PC-9 (cell line): ENCODE data around the gene ZMYND10. TPM values are rescaled to one million over a fixed set of nuclear protein-coding genes. Genes with fewer than 3 reads are reported as not detected.
"Not testable (repeated sequence)": the region's sequence is repeated elsewhere in the genome, so short reads cannot be mapped to it uniquely, and the experiment has no call there.

ENCODE experiments used
- BruUV-seq: library from RNA; stranded (reverse); fragments of 400-500 nt; replicated peaks from 2 replicates; lab custom pipeline; 2021; lab: Mats Ljungman, UMichigan
- CTCF ChIA-PET: fragments of 300-600 bp; sonication (Branson Sonifier 250); formaldehyde crosslinking; loops from one replicate; lab custom pipeline; 2022; ENCODE audit warnings: antibody characterized with exemption; lab: Charles Lee
- POLR2A ChIA-PET: fragments of 300-600 bp; sonication (Branson Sonifier 250); formaldehyde crosslinking; loops from one replicate; lab custom pipeline; 2022; ENCODE audit warnings: antibody characterized with exemption; ENCODE audit not compliant: unreplicated experiment; lab: Charles Lee
- DNase-seq, 2 experiments: peaks; one replicate each; pipeline versions ENCODE4 v3.0.0 to v3.0.0-alpha.2; 2015 to 2022; ENCODE audit warnings: mixed read lengths in 1 of 2
- H2AFZ ChIP-seq: fragments of 200-600 bp; sonication (generic); 2 replicates; pipeline ENCODE4 v1.8.1; 2017; ENCODE audit warnings: antibody characterized with exemption
- H3F3A ChIP-seq: fragments of 200-600 bp; sonication (generic); 2 replicates; pipeline ENCODE4 v1.8.1; 2017; ENCODE audit warnings: antibody characterized with exemption, mild to moderate bottlenecking, low read depth; ENCODE audit not compliant: insufficient read depth
- H3K27ac ChIP-seq: fragments of 200-600 bp; sonication (generic); 2 replicates; pipeline ENCODE4 v1.6.1; 2016; ENCODE audit warnings: mixed run types
- H3K27me3 ChIP-seq: fragments of 200-600 bp; sonication (generic); 2 replicates; pipeline ENCODE4 v1.6.1; 2016; ENCODE audit warnings: low read depth, mixed run types; ENCODE audit not compliant: insufficient read depth
- H3K36me3 ChIP-seq: fragments of 200-600 bp; sonication (generic); 2 replicates; pipeline ENCODE4 v1.6.1; 2016; ENCODE audit warnings: low read depth, mixed run types
- H3K4me1 ChIP-seq: fragments of 200-600 bp; sonication (generic); replicated peaks from 2 replicates; pipeline ENCODE4 v1.6.1; 2016; ENCODE audit warnings: mixed run types; ENCODE audit not compliant: insufficient read depth
- H3K4me2 ChIP-seq: fragments of 200-600 bp; sonication (generic); 2 replicates; pipeline ENCODE4 v1.6.1; 2017; ENCODE audit warnings: mixed run types
- H3K4me3 ChIP-seq: fragments of 200-600 bp; sonication (generic); 2 replicates; pipeline ENCODE4 v1.6.1; 2016; ENCODE audit warnings: mixed run types
- H3K79me2 ChIP-seq: fragments of 200-600 bp; sonication (generic); 2 replicates; pipeline ENCODE4 v1.6.1; 2017; ENCODE audit warnings: low read depth, mixed run types
- H3K9me2 ChIP-seq: fragments of 200-600 bp; sonication (generic); 2 replicates; pipeline ENCODE4 v1.8.1; 2017; ENCODE audit warnings: mild to moderate bottlenecking; ENCODE audit not compliant: insufficient read depth
- H3K9me3 ChIP-seq: fragments of 200-600 bp; sonication (generic); 2 replicates; pipeline ENCODE4 v1.8.1; 2016; ENCODE audit warnings: low read depth; ENCODE audit not compliant: insufficient read depth
- H4K20me1 ChIP-seq: fragments of 200-600 bp; sonication (generic); 2 replicates; pipeline ENCODE4 v1.8.1; 2017; ENCODE audit not compliant: insufficient read depth
- EZH2 ChIP-seq: fragments of 200-600 bp; sonication (generic); IDR thresholded peaks from 2 replicates; pipeline ENCODE4 v1.8.0; 2017; ENCODE audit warnings: antibody characterized with exemption, low read depth
- intact Hi-C: fragments of 100-400 bp; cut with micrococcal nuclease; formaldehyde crosslinking; loops from one replicate; pipeline ENCODE4 v1.10.0; 2022; ENCODE audit not compliant: unreplicated experiment
- total RNA-seq: library from RNA; stranded (reverse); gene quantifications from 2 replicates; pipeline ENCODE4 v1.2.3, GENCODE V29; 2021
- TF ChIP-seq, protein P1 (sequence below): fragments of 200-600 bp; sonication (generic); conservative IDR thresholded peaks from 2 replicates; pipeline ENCODE4 v1.6.1; 2017; ENCODE audit warnings: mixed run types, antibody characterized with exemption, mild to moderate bottlenecking, moderate library complexity

ZMYND10 gene
- total RNA-seq, 1 experiment from 2014 or later = 4.4 TPM

- DNase-seq = no peak
- ChIA-PET POLR2A (interaction anchor here (0.6 kb wide), 1 partner anchor 10 kb away, joined by 12 read pairs; no protein-coding TSS in a partner anchor), CTCF (interaction anchor here (0.5 to 0.7 kb wide), 2 partner anchors 33 to 35 kb away, joined by 3 to 6 read pairs; no protein-coding TSS in a partner anchor)
- BruUV-seq = no TSS peak
- Histone ChIP-seq H2AFZ (no peak overlapping the region), H3K9me2 (no peaks in the 10 kb centered on the region), H3K9me3 (no peaks in the 10 kb centered on the region), H3K4me2 (no peak overlapping the region), H3K4me1 (peaks cover 47% of the 10 kb centered on the region), H4K20me1 (0 out of 2 replicates have a peak, but pooled peaks cover 3% of the 10 kb centered on the region), H3K27ac (no peak overlapping the region), H3K79me2 (peaks cover 17% of the 10 kb centered on the region), H3K4me3 (no peak overlapping the region), H3K36me3 (peaks cover 4% of the 10 kb centered on the region; the same call in 1 of the 2 replicates), H3F3A (peaks cover 42% of the 10 kb centered on the region), H3K27me3 (no peaks in the 10 kb centered on the region)
- intact Hi-C loops = no loop called here
- TF ChIP-seq EZH2 = no peak
- TF ChIP-seq, protein P1, sequence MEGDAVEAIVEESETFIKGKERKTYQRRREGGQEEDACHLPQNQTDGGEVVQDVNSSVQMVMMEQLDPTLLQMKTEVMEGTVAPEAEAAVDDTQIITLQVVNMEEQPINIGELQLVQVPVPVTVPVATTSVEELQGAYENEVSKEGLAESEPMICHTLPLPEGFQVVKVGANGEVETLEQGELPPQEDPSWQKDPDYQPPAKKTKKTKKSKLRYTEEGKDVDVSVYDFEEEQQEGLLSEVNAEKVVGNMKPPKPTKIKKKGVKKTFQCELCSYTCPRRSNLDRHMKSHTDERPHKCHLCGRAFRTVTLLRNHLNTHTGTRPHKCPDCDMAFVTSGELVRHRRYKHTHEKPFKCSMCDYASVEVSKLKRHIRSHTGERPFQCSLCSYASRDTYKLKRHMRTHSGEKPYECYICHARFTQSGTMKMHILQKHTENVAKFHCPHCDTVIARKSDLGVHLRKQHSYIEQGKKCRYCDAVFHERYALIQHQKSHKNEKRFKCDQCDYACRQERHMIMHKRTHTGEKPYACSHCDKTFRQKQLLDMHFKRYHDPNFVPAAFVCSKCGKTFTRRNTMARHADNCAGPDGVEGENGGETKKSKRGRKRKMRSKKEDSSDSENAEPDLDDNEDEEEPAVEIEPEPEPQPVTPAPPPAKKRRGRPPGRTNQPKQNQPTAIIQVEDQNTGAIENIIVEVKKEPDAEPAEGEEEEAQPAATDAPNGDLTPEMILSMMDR = no peak
Measured at GRCh38 chr3:50314342-50314741, 31.2 kb downstream of the ZMYND10 start.

GRCh38 chr3:50312041-50312440 lies 33.5 kb downstream of the ZMYND10 start:
- H3K4me1 ChIP-seq = peaks cover 24% of the 10 kb centered on the region
- H3K36me3 ChIP-seq, intact Hi-C loops, H3K27ac ChIP-seq, POLR2A ChIA-PET, H3K4me2 ChIP-seq, H3K4me3 ChIP-seq, H3K27me3 ChIP-seq, H4K20me1 ChIP-seq, H3K79me2 ChIP-seq, H3K9me2 ChIP-seq, BruUV-seq, H2AFZ ChIP-seq, H3K9me3 ChIP-seq, CTCF ChIA-PET, DNase-seq: not testable (repeated sequence)
- peaks cover 20% of the 10 kb centered on the region for H3F3A ChIP-seq

DNA sequence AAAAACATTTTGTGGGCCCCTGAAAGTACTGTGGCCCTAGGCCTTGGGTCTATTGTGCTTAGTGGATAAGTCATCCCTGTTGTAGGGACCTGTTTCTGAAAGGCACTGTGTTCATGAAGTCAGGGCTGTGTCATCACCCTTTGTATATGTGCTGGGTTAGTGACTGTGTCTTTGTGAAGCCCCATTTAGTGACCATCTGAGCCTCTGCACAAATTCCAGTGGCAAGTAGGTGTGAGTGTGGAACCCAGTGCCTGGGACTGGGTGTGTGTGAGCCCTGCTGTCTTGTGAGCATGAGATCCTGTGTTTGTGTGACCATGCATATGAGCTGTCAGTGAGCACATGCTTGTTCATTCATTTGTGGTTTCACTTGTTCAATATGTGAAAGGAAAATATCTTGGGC lies 40.9 kb downstream of the ZMYND10 start:
- DNase-seq = no peak
- Histone ChIP-seq H3K4me1 (peaks cover 13% of the 10 kb centered on the region), H3K4me3 (no peak overlapping the region), H3K9me2 (no peaks in the 10 kb centered on the region), H3F3A (peaks cover 9% of the 10 kb centered on the region; the same call in 1 of the 2 replicates), H3K27me3 (no peaks in the 10 kb centered on the region), H3K27ac (no peak overlapping the region), H3K4me2 (no peak overlapping the region), H3K79me2 (no peaks in the 10 kb centered on the region), H4K20me1 (no peaks in the 10 kb centered on the region), H3K36me3 (no peaks in the 10 kb centered on the region), H3K9me3 (peaks cover 9% of the 10 kb centered on the region), H2AFZ (no peak overlapping the region)
- POLR2A ChIA-PET = interaction anchor here (0.6 kb wide), 1 partner anchor 148 kb away, joined by 9 read pairs; no protein-coding TSS in a partner anchor
- CTCF ChIA-PET = interaction anchor here (0.5 kb wide), 1 partner anchor 24 kb away, joined by 12 read pairs; no protein-coding TSS in a partner anchor
- BruUV-seq = no TSS peak
- TF ChIP-seq EZH2 = no peak
- TF ChIP-seq, protein P1 = no peak
- intact Hi-C loops = no loop called here
